Neuron (in vitro differentiated cells): ENCODE measurements around the gene ZER1.

Source experiments
- H2AFZ ChIP-seq: one replicate; pipeline ENCODE4 v1.6.1; 2013; ENCODE audit warnings: low read depth, mild to moderate bottlenecking, inconsistent platforms, low read length, moderate library complexity
- H3K27me3 ChIP-seq: one replicate; pipeline ENCODE4 v1.6.1; 2013; ENCODE audit warnings: low read length; ENCODE audit not compliant: insufficient read depth
- H3K36me3 ChIP-seq: one replicate; pipeline ENCODE4 v1.6.1; 2013; ENCODE audit warnings: low read length; ENCODE audit not compliant: insufficient read depth
- H3K4me1 ChIP-seq: one replicate; pipeline ENCODE4 v1.6.1; 2013; ENCODE audit warnings: low read length; ENCODE audit not compliant: insufficient read depth
- H3K4me3 ChIP-seq: 2 replicates; pipeline ENCODE4 v1.5.1; 2013; ENCODE audit warnings: mild to moderate bottlenecking, low read length, moderate library complexity
- H3K9me3 ChIP-seq: one replicate; pipeline ENCODE4 v1.6.1; 2013; ENCODE audit warnings: low read length

The ZER1 gene

DNA sequence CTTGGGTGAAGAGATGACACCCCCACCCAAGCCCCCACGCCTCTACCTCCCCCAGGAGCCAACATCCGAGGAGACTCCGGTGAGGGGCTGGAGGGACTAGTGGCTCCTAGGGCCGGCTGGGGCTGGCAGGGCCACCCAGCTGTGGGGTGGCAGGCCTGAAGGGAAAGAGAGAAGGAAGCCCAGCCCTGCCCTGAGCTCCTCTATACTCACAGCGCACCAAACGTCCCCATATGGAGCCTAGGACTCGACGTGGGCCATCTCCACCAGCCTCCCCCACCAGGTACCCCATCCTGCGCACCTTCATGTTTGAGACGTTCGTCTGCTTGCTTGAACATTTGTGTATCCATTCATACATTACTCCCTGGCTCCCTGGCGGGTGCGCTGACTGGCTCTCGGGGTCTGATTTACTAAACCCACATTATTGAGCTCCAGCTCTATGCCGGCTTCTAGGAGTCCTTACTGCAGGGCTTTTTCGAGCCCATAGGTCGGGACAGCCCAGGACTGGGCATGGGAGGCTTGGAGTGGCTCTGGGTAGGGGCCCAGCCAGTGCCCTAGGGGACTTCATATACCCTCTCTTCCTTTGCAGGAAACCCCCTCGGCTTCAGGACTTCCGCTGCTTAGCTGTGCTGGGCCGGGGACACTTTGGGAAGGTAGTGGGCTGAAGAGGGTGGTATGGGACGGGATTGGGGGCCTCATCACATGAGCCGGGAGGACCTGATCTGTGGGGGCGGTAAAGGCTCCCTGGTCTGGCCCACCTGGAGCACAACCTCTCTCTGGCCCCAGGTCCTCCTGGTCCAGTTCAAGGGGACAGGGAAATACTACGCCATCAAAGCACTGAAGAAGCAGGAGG, 56.9 kb downstream of the ZER1 start:
- Histone ChIP-seq H2AFZ (no peak overlapping the region), H3K4me1 (no peaks in the 10 kb centered on the region), H3K4me3 (no peak overlapping the region), H3K9me3 (no peaks in the 10 kb centered on the region), H3K27me3 (no peaks in the 10 kb centered on the region), H3K36me3 (peaks cover 32% of the 10 kb centered on the region)

DNA sequence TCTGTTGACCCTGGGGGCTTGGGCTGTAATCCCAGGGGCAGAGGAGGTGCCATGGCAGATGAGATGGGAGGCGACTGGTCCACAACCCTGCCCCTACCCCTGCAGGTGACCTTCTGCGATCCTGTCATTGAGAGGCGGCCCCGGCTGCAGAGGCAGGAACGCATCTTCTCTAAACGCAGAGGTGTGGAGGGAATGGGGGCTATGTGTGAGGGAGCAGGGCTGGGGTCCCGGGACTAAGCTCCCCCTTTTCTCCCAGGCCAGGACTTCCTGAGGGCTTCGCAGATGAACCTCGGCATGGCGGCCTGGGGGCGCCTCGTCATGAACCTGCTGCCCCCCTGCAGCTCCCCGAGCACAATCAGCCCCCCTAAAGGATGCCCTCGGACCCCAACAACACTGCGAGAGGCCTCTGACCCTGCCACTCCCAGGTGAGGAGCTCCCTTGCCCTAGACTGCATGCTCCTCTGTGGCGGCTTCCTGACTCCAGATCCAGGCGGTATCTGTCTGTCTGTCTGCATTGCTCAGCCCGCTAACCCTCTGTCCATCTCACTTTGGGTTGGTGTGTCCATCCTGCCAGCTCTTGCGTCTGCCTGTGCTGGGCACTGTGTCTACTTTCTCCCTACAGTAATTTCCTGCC, 57.7 kb downstream of the ZER1 start:
- Histone ChIP-seq H3K36me3 (peaks cover 28% of the 10 kb centered on the region), H3K4me1 (no peaks in the 10 kb centered on the region), H2AFZ (no peak overlapping the region), H3K4me3 (no peak overlapping the region), H3K27me3 (no peaks in the 10 kb centered on the region), H3K9me3 (no peaks in the 10 kb centered on the region)

DNA sequence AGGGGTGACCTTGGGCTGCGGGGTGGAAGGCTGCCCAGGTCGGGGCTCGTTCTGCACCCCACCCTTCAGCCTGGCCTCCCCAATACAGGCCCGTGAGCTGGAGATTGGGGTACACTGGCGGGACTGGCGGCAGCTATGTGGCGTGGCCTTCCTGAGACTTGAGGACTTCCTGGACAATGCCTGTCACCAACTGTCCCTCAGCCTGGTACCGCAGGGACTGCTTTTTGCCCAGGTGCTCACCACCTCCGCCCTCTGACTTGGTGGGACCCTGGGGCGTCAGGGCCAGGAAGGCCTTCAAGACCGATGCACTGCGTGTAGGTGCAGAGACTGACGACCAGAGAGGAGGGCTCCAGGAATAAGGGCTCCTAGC, 58.3 kb downstream of the ZER1 start:
- peaks cover 28% of the 10 kb centered on the region for H3K36me3 ChIP-seq
- no peak overlapping the region for H2AFZ ChIP-seq
- no peak overlapping the region for H3K4me3 ChIP-seq
- H3K4me1 ChIP-seq, result no peaks in the 10 kb centered on the region
- H3K9me3 ChIP-seq, result no peaks in the 10 kb centered on the region
- no peaks in the 10 kb centered on the region for H3K27me3 ChIP-seq

DNA sequence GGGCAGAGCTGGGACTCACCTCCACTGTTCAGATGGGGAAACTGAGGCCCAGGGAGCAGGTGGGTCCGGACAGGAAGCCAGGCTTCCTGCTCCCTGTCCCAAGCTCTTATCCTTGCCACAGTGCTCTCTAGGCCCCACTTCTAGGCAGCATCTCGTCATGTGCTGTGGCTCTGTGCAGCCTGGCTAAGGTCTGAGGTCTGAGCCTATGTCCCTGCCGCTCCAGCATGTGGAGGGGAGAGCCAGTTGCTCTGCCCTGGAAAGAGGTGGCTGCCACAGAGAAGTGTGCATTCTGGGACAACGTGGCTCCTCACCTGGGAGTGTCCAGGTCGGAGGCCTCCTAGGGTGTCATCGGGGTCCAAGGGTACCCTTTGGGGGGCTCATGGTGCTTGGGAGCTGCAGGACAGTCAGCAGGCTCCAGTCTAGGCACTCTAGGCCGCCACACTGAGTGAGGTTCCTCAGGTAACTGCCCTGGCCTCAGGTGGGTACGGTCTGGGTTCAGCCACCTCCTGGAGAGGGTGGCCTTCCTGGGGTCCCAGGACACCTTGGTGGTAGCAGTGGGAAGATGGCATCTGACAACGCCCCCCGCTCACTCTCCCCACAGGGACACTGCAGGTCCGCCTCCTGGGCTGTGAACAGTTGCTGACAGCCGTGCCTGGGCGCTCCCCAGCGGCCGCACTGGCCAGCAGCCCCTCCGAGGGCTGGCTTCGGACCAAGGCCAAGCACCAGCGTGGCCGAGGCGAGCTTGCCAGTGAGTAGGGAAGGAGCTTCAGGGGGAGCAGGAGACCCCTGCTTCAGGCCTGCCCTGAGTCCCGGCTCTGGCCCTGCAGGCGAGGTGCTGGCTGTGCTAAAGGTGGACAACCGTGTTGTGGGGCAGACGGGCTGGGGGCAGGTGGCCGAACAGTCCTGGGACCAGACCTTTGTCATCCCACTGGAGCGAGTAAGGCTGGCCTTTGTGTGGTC, 59.0 kb downstream of the ZER1 start:
- Histone ChIP-seq H3K4me1 (no peaks in the 10 kb centered on the region), H3K4me3 (no peak overlapping the region), H3K27me3 (no peaks in the 10 kb centered on the region), H3K9me3 (no peaks in the 10 kb centered on the region), H3K36me3 (peaks cover 24% of the 10 kb centered on the region), H2AFZ (no peak overlapping the region)

DNA sequence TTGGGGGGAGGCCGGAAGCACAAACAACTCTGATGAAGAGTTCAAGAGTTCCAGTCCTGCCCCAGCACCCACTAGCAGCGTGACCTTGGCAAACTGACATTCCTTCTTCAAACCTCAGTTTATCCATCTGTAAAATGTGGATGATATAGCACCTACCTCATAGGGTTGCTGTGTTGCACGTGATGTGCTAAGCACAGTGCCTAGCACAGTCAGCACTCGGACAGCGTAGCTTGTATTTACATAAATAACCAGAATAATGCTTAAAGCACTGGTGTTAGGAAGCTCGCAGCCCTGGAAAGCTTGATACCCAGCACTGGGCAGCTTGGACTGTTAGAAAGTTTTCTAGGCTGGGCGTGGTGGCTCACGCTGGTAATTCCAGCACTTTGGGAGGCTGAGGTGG, 64.3 kb downstream of the ZER1 start:
- no peaks in the 10 kb centered on the region for H3K27me3 ChIP-seq
- H3K4me3 ChIP-seq, result no peak overlapping the region
- H3K4me1 ChIP-seq, result peaks cover 4% of the 10 kb centered on the region
- H3K36me3 ChIP-seq, result peaks cover 11% of the 10 kb centered on the region
- H3K9me3 ChIP-seq, result no peaks in the 10 kb centered on the region
- H2AFZ ChIP-seq, result no peak overlapping the region

DNA sequence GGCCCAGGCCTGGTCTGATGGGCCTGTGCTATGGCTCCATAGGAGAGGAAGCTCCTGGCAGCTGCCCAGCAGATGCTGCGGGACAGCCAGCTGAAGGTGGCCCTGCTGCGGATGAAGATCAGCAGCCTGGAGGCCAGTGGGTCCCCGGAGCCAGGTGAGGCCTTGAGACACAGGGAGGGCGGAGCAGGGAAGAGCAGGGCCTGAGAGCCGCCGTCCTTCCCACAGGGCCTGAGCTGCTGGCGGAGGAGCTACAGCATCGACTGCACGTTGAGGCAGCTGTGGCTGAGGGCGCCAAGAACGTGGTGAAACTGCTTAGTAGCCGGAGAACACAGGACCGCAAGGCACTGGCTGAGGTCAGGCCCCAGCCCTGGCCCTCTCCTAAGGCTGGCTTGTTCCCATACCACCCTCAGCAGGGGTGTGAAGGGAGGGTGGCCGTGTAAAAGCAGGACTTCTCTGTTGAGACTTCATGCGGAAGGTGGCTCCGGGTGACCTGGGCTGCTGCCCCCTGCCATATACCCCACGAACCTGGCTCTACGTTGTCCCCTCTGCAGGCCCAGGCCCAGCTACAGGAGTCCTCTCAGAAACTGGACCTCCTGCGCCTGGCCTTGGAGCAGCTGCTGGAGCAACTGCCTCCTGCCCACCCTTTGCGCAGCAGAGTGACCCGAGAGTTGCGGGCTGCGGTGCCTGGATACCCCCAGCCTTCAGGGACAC, 64.9 kb downstream of the ZER1 start:
- Histone ChIP-seq H2AFZ (no peak overlapping the region), H3K4me1 (peaks cover 4% of the 10 kb centered on the region), H3K27me3 (no peaks in the 10 kb centered on the region), H3K9me3 (no peaks in the 10 kb centered on the region), H3K36me3 (peaks cover 11% of the 10 kb centered on the region), H3K4me3 (no peak overlapping the region)

DNA sequence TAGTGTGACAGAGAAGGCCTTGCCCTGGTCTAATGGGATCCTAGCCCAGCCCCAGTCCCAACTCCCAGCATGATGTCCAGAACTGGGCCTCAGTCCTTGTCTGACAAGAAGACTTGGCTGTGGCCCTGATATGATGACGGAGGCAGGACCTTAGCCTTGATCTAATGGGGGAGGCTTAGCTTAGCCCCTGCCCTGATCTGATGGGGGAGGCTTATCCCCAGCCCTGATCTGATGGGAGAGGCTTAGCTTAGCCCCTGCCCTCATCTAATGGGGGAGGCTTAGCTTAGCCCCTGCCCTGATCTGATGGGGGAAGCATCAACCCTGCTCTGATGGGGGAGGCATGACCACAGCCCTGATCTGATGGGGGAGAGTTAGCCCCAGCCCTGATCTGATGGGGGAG, 65.7 kb downstream of the ZER1 start:
- no peak overlapping the region for H2AFZ ChIP-seq
- no peaks in the 10 kb centered on the region for H3K27me3 ChIP-seq
- H3K36me3 ChIP-seq, result peaks cover 11% of the 10 kb centered on the region
- H3K4me3 ChIP-seq, result no peak overlapping the region
- no peaks in the 10 kb centered on the region for H3K9me3 ChIP-seq
- H3K4me1 ChIP-seq, result peaks cover 4% of the 10 kb centered on the region

DNA sequence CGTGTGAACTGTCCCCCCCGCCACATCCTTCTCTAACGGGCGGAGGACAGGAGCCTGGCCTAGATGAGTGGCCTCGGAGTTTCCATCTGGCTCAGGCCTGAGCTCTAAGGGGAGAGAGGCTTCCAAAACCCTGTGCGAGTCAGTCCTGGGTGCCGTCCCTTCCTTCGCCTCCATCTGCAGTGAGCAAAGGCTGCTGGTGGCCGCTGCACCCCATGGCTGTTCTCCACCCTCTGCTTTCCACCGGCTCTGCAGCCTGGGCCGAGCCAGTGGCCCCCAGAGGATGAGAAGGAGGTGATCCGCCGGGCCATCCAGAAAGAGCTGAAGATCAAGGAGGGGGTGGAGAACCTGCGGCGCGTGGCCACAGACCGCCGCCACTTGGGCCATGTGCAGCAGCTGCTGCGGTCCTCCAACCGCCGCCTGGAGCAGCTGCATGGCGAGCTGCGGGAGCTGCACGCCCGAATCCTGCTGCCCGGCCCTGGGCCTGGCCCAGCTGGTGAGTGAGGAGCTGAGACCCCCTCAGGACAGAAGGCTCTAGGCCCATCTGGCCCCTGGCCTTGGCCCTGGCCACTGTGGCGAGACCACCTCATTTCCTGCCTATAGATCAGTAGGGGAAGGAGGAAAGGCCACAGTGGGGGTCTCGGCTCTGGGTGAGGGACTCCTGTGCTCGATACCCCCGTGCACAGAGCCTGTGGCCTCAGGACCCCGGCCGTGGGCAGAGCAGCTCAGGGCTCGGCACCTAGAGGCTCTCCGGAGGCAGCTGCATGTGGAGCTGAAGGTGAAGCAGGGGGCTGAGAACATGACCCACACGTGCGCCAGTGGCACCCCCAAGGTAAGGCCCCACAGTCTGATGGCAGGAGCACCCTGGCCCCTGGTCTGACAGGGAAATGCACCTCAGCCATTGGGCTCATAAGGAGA, 66.4 kb downstream of the ZER1 start:
- Histone ChIP-seq H2AFZ (no peak overlapping the region), H3K4me3 (no peak overlapping the region), H3K27me3 (no peaks in the 10 kb centered on the region), H3K4me1 (peaks cover 4% of the 10 kb centered on the region), H3K36me3 (peaks cover 11% of the 10 kb centered on the region), H3K9me3 (no peaks in the 10 kb centered on the region)

DNA sequence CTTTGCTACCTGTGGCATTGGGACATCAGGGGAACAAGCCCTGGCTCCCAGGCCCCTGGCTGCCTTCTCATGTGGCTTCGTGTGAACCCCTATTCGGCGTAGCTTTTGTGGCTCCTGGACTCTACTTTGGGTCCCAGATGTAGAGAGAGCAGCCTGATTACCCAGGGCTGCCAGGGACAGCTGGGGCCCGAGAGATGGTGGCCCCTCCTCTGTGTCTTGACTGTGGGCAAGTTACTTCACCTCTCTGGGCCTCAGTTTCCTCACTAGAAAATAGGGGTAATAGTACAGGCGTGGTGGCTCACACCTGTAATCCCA, 67.4 kb downstream of the ZER1 start:
- Histone ChIP-seq H3K9me3 (no peaks in the 10 kb centered on the region), H3K27me3 (no peaks in the 10 kb centered on the region), H3K4me1 (peaks cover 4% of the 10 kb centered on the region), H2AFZ (no peak overlapping the region), H3K36me3 (peaks cover 11% of the 10 kb centered on the region), H3K4me3 (no peak overlapping the region)

DNA sequence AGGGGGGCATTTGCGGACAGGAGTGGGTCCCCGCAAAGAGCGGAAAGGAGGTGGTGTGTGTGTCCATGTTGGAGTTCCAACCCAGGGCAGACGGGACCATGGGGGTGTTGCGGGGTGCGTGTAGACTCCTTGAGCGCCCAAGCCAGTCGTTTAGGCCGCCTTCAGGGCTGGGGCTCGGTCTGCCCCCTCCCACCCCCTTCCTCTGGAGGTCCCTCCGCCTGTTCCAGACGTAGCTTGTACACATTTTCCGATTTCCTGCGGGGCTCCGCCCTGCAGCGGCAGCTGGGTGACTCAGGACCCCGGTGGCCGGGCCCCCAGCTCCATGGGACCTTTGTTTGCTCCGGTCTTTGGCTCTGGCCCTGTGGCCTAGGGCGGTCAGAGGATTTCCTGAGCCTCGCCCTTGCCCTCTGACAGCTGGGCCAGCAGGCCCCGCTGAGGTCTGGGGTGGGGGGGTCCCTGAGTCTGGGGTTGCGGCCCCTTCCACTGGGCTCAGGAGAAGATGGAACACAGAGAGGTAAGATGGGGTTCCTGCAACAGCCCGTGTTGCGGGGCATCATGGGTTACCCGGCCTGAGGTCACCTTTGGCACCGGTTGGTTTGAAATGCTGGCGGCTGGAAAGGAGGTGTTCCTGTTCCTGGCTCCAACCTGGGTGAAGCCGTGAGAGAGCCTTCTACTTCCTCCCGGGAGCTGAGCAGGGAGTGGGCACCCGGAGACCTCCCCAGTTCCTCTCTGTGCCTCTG, 67.9 kb downstream of the ZER1 start:
- H3K4me1 ChIP-seq, result peaks cover 4% of the 10 kb centered on the region
- H3K36me3 ChIP-seq, result peaks cover 11% of the 10 kb centered on the region
- no peaks in the 10 kb centered on the region for H3K27me3 ChIP-seq
- peak overlapping the region; percentile 91 for H2AFZ ChIP-seq
- H3K9me3 ChIP-seq, result no peaks in the 10 kb centered on the region
- H3K4me3 ChIP-seq, result peak overlapping the region; percentile 89

DNA sequence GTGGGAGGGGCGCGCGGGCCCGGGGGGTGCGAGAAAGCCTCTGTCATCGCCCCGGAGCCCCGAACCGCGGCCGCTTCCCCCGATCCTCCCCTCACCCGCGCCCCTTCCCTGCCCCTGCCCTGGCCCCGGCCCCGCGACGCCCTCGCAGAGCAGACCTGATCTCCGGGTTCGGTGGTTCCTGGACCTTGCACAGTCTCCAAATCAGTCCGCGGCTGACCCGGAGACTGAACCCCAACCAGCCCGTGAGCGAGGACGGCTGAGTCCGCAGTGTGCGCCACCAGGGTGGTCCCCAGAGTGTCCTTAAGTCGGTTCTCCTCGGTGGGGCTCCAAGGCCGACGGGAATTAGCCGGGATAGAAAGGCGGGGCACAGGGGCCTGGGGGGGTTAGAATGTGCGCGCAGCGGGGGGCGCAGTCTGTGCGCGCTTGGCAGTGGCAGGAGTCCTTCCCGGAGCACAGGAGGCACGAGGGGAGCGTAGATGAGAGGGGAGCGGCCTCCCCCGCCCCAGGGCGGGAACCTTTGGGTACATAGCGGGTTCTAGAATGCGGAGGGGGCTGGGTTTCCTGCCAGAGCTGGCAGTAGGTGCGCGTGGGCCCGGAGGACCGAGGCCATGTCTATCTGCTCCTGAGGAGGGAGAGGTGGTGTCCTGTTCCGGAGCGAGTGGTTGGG, 68.6 kb downstream of the ZER1 start:
- H3K4me3 ChIP-seq, result peak overlapping the region; percentile 89
- H3K27me3 ChIP-seq, result no peaks in the 10 kb centered on the region
- H3K36me3 ChIP-seq, result peaks cover 11% of the 10 kb centered on the region
- peaks cover 4% of the 10 kb centered on the region for H3K4me1 ChIP-seq
- no peaks in the 10 kb centered on the region for H3K9me3 ChIP-seq
- H2AFZ ChIP-seq, result peak overlapping the region; percentile 91
